Activated CD8-positive, alpha-beta memory T cell treated with anti-CD3 and anti-CD28 coated beads, Interleukin-2, amount 10 ng/mL, durations not matched to agents 7 days and 5 days (primary cell): Measurements from ENCODE around the gene PDSS1. TPM values are rescaled to one million over a fixed set of nuclear protein-coding genes. Genes with fewer than 3 reads are reported as not detected.

Experiments
- total RNA-seq, 2 experiments: library from RNA; stranded (reverse); gene quantifications; one replicate each; pipeline ENCODE4 v1.2.3, GENCODE V29; 2021

The PDSS1 gene
- total RNA-seq, 2 experiments from 2014 or later: 19.3 to 24.1 TPM

Other genes with a start within 250 kb of the PDSS1 start
- gene ABI1, start 163.3 kb downstream of the PDSS1 start, total RNA-seq: 10 to 100 TPM; 55.1 to 55.4 TPM